Esophagus squamous epithelium (tissue), 4 donors: ENCODE results near the gene FOXB2.

ENCODE experiments used
- CTCF ChIP-seq, 6 experiments: fragments of 450-650 bp in 4 of 6; fragments of 200-600 bp in 2 of 6; sonication (generic) in 2 of 6; IDR thresholded peaks; one replicate each; pipeline ENCODE4 v1.5.1; 2016 to 2019; ENCODE audit warnings: antibody characterized with exemption in 6 of 6, mild to moderate bottlenecking in 4 of 6, moderate library complexity in 4 of 6
- POLR2A ChIP-seq, 4 donors: fragments of 450-650 bp; IDR thresholded peaks; one replicate each; pipeline ENCODE4 v1.6.1; 2017; ENCODE audit warnings: antibody characterized with exemption in 4 of 4, mild to moderate bottlenecking in 4 of 4, moderate library complexity in 3 of 4

- TF ChIP-seq CTCF (IDR thresholded peaks at IDR 0.05) (no peak), POLR2A (IDR thresholded peaks at IDR 0.05) (no peak)
These were observed 44.3 kb downstream of the FOXB2 start for GRCh38 chr9:77063645-77064285.
